T-helper 9 cell (primary cell): ENCODE measurements around the gene ADGRF1.
"Not testable (repeated sequence)": the region's sequence is repeated elsewhere in the genome, so short reads cannot be mapped to it uniquely, and the experiment has no call there.

ENCODE experiments used
- DNase-seq: peaks from one replicate; pipeline ENCODE4 v3.0.0-alpha.2; 2020
- total RNA-seq, 2 donors: gene quantifications; one replicate each; lab custom pipeline; 2026; lab: John Stamatoyannopoulos, UW

ADGRF1 gene
- total RNA-seq, result 0 to 0.07 reads per million in 2 donors

DNA sequence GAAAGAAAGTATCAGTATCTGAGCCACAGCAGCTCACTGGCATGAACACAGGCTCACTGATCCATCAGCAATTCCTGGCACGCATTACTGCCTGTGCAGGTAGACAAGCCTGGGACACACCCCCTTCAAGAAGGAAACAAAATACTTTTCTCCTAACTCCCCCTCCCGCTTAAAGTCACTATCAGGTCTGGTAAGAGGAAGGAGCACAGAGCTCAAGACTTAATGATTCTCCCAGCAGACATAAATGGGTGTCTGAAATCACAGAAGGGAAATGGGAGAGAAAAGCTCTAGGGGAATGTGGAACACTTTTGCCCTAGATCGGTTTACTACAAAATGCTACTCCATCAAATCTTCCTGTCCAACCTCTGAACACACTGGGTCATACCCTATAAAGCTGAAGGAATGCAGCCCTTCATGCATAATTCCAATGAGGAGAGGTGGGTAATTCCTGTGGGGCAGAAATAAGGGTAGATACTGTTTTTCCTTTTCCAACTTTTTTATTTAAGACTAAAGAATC is at the start of gene ADGRF1:
Gene ADGRF1, minus strand, starts transcription at position 58 of the 517 bp plus-strand sequence. CDS start 13,271 bp downstream, outside the sequence.
- DNase-seq, result no peak

DNA sequence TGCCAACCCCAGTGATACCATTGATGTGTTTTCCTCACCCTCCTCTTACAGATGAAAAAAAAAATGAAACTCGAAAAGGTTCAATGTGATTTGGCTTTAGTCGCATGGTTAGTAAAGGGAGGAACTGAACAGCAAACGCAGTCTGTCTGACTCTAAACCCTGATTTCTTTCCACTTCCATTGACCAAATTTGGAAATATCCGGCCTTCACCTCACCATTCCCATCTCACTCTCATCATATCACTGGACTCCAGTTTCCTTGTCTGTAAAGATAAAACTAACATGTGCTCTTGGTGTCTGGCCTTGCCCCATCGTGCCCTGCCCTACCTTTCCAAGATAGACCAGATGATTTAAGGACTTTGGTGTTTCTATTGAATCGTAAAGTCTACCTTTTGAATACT is 48.7 kb upstream of the ADGRF1 start:
- DNase-seq, result no peak

DNA sequence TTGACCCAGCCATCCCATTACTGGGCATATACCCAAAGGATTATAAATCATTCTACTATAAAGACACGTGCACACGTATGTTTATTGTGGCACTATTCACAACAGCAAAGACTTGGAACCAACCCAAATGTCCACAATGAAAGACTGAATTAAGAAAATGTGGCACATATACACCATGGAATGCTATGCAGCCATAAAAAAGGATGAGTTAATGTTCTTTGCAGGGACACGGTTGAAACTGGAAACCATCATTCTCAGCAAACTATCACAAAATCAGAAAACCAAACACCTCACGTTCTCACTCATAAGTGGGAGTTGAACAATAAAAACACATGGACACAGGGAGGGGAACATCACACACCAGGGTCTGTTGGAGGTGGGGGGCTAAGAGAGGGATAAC is 47.3 kb upstream of the ADGRF1 start:
- DNase-seq, result not testable (repeated sequence)

DNA sequence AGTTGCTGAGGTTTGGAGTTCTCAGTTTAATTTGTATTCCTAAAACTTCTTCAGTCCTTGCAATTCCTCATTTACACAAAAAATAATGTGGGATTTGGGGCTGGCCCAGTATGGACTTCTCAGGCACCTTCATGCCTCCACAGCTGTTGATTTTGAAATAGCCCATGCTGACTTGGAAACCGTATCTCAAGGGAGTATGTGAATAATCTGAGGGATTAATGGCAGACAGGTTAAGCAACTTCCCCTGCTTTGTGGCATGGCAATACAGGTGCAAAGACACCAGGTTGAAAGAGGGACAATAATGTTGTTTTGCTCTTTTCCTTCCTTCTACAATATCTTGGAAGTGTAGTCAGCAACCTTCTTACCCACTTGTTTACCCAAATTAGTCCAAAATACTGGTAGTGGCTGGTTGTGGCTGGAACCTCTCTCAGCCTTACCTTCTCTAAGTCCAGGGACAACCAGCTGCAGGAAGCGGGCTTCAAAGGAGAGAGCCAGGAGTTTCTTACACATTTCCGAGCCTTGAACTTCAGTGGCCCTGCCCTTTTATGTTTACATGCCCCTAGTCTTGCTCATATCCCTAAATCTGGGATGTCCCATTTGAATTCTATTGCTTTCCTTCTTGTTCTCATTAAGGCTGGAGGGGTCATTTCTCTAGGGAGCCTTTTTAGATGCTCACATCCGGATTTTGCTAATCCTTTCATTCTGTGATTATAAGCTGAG is 44.1 kb upstream of the ADGRF1 start:
- DNase-seq, result no peak

DNA sequence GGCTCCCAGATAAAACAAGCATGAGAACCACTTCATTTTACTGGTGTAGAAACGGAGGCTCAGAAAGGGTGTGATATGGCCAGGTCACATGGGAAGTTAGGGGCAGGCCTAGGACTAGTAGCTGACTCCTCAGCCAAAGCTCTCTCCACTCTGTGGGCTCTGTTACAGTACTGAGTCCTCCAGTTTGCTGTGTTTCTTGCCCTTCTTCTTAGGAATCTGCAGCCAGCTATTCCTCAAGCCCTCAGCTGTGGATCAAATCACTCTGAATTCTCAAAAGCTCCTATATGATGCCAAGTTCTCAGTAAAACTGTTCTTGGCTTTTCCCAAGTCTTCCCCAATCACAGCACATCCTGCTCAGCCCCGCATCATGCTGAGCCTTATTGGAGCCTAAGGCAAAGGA is 42.5 kb upstream of the ADGRF1 start:
- no peak for DNase-seq

DNA sequence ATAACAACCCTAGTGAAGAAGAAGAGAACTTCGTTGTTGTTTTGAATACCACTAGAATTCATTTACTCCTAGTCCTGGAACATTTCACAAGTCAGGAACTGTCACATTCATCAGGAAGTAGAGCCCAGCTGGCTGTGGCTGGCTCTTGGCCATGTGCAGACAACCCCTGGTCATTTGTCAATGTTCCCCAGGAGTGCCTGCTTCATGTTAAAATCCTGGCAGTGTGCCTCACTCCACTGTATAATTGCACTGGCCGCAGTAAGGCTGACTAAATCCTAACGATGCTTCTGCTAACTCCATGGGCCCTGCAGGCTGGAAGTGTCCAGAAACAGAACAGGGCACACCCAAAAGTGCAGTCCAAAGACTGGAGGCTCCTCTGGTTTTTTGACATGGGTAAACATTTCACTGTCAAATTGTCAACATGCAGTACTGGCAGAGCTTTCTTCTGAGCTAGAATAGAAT is 41.5 kb upstream of the ADGRF1 start:
- DNase-seq, result no peak

DNA sequence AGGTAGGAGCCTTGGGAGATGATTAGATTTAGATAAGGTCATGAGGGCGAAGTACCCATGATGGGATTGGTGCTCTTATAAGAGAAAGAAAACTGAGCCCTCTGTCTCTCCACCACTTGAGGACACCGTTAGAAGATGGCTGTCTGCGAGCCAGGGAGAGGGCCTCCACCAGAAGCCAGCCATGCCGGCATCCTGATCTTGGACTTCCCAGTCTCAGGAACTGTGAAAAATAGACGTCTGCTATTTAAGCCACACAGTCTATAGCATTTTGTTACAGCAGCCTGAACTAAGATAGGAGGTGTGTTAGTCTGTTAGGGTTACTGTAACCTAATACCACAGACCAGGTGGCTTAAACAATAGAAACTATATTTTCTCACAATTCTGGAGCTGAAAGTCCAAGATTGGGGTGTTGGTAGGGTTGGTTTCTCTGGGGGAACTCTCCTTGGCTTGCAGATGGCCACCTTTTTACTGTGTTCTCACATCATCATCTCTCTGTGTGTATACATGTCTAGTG is 38.0 kb upstream of the ADGRF1 start:
- DNase-seq, result no peak

DNA sequence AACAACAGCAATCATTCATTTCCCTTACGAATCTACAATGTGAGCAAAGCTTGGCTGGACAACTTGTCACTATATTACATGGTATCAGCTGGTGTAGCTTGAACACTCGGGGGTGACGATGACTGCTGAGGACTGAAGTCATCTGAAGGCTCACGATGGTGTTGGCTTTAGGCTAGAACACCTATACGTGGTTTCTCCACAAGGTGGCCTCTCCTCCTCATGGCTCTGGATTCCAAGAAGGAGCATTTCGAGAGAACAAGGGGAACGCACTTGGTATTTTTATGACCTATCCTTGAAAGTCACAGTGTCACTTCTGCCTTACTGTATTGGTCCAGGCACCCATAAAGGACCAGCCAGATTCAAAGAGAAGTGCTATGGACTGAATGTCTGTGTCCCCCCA is 37.5 kb upstream of the ADGRF1 start:
- DNase-seq, result no peak

DNA sequence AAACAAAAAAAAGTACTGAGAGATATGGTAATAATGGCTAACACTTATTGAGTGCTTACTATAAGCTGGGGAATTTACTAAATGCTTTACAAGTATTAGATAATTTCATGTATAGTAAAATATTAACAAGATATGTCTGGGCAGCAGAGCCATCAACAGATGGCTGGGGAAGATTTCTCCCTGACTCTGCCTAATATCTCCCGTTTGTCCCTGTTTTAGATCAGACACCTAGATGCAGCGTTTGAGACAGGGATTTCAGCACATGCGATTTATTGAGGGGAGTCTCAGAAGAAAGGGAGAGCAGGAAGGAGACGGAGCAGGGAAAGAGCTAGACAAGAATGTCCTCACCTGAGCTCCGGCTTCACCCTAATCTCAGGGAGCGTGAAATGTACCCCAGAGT is 36.9 kb upstream of the ADGRF1 start:
- no peak for DNase-seq

DNA sequence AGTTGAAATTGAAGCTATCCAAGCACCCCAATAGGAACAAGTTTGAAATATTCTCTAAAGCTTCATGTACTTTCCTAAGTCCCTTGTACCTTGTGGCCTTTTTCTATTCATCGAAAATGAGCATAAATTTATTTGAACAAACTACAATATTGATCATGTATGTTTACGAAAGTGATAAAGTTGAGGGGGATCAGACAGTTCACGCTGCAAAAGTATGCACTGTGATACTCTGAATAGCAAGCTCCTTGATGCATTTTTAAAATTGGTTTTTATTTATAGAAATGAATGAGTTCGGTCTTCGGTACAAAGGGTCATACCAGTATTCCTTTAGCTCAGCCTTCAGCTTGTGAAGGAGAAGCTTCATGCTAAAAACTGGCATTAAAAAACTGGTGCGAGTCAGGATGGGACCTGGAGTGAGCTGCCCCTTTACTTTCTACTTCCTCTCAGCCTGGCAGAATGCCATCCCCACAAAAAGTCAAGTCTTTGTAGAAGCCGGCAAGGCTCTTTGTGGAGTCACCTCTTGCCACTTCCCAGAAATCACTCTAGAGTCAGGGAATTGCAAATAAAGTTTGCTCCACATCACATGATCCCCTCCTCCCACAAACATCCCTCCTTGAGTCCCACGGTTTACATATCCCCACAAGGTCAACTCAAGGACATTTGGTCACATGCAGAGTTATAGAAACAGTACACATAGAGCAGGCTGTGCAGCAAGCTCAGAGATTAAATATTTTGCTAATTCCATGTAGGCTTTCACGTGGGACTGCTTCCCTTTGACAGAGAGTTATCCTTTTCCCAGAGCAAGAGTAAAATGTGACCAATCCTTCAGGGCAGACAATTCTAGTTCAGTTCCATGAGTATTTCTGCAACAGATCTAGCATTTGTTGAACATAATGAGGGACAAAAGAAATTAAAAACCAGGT is 34.6 kb upstream of the ADGRF1 start:
- DNase-seq, result no peak

DNA sequence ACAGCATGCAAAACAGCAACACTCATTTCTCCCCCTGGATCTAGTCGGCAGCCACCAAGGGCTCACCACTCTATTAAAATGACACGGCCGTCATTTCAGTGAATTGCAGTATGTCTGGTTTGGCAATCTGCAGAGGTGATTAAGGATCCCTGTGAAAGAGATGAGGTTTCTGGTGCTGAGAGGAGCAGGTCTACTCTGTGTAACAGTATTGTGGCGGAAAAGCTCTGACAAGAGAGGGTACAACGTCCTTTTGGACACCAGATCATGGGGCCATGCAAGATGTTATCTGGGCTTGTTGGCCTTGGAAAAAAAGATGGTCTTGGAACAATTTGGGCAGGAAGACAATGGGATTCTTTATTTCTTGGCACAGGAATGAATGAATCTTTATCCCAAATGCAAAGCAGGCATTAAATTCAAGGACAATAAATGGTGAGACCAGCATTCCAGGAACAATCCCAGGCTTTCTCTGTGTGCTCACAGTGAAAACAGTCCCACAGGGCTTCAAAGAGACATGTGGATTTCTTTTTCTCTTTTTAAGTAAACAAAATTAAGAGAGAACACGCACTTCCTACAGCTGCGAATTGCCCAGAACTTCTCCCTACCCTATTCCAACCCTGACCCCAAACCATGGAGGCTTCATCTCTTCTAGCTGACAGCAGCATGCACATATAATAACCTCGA is 33.7 kb upstream of the ADGRF1 start:
- no peak for DNase-seq

DNA sequence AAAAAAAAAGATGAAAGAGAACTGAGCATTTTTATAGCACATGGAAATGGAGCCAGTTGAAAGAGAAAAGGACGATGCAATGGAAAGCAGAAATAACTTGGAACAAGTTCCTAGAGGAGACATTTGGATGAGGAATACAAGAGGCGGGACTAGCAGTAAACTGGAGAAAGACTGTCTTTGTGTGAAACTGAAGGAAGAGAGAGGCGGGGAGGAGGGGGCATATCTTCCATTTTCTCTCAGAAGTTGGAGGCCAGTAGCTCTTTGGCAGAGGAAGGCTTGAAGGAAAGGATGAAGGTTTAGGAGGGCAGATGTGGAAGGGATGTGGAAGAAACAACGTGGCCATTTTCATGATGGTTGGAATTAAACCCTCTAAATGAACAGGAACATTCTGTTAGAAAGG is 33.0 kb upstream of the ADGRF1 start:
- DNase-seq, result no peak

DNA sequence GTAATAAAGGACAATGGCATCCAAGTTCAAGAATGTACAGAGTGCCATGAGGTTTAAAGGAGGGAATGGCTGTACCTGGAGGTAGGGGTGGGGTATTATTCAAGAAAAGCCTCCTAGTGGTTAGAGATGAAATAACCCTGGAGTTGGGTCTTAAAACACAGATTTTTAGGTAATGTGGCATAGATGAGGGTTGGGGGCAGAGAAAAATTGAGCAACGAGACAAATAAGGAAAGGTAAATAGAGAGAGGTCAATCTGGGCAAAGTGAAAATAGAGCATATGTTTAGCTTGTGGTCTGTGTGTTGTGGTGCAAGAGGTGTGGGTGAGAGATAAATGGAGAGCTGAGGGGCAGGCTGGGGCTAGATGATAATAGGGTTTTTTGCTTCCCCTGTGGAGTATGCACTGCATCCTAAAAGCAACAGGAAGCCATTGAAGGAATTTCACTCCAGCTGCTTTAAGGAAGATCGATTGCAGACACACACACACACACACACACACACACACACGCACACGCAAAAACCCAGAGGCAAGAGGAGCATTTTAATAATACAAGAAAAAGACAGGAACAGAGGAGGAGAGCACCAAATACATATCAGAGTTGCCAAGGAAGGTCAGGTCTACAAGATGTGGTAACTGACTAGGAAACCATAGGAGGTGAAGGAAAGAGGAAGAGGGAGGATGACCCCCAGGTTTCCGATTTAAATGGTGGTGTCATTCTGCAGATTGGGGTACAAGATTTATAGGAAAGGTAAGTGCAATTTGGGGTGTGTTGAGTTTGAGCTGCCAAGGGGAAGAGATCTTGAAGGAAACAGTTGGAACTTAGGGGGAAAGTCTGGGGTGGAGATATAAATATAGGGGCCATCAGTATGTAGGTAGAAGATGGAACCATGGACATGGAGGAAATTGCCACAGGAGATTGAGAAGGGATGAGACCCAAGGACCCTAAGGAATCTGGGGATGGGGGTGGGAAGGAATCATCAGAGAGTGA is 31.3 kb upstream of the ADGRF1 start:
- DNase-seq, result no peak

DNA sequence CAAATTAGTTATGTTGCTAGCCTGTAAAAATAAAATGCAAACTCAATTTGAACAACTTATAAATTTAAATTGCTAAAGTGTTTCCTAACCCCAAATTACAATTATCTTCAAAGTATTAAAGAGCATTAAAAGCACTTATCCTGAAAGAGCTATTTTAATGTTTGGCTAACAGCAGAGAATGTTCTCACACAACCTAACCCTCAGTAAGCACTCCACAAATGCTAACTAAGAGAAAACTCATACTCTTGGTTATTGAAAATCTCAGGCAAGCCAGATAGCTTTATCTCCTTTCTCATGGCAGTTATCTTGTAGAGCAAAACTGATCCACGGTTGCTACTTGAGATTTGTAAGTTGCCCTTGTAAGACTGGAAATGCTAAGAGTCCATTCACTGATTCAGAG is 30.5 kb upstream of the ADGRF1 start:
- DNase-seq, result no peak

DNA sequence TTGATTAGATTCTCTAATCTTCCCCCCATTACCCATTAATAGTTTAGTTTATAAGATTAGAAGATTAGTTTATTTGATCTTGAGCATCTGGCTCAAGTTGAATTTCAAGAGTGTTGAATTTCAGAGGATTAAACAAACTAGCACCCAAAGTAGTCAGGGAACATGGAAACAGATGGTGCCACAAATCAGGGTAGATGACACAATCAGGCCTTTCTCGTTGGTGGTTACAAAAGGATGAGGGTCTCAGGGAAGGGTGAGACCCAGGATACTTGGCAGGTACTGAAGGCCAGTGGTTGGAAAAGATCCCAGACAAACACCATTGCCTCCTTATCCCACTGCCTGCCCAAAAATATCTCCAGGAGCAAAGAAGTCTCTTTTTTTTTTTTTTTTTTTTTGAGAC is 29.5 kb upstream of the ADGRF1 start:
- no peak for DNase-seq

DNA sequence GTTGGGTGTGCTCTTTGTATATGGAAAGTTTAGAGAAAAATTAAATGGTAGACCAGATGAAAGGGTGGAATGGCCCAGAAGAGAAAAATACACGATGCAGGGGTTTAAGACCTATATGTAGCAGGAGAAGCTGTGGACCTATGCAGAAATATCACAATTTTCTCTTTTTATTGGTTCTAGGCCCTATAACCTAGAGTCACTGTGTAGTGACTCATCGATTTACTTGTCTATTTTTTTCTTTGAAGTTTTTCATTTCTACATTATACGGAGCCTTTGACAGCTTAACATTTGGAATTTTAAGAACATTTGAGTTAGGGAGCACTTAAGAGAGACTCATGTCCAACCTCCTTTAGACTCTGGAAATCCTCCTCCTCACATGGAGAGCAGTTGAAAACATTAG is 28.3 kb upstream of the ADGRF1 start:
- DNase-seq, result no peak

DNA sequence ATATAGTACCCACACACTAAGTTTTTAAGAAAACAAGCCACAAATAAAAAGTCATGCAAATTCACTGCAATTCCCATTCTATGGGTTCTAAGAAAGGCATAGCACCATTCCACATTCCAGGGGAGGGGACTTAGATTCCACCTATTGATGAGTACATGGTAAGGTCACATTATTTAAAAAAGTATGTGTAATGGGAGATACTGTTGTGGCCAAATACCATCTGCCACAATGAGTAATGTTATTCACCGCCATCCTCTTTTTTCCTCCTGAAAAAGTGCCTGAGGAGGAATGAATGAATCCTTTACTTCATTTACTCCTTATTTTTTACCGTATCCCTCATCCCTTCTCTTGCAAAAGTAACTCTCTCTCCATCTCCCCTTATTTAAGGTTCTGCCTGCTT is 27.0 kb upstream of the ADGRF1 start:
- no peak for DNase-seq

DNA sequence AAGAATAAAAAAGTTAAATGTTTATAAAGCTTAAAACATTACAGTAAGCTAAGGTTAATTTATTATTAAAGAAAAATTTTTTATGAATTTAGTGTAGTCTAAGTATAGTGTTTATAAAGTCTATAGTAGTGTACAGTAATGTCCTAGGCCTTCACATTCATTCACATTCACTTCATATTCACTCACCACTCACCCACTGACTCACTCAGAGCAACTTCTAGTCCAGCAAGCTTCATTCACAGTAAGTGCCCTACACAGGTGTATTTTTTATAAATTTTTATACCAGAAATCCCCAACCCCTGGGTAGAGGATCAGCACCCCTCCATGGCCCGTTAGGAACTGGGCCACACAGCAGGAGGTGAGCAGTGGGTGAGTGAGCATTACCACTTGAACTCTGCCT is 24.3 kb upstream of the ADGRF1 start:
- DNase-seq, result no peak

DNA sequence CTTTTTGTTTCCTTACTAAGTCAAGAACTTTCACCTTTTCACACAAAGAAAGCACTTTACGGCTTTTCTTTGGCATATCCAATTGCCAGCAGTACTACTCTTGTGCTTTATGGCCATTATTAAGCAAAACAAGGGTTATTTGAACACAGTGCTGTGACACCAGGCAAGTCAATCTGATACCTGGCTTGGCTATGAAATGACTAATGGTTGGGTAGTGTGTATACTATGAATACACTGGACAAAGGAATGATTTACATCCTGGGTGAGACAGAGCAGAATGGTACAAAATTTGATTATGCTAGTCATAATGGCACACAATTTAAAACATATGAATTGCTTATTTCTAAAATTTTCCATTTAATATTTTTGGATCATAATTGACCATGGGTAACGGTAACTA is 22.1 kb upstream of the ADGRF1 start:
- no peak for DNase-seq

DNA sequence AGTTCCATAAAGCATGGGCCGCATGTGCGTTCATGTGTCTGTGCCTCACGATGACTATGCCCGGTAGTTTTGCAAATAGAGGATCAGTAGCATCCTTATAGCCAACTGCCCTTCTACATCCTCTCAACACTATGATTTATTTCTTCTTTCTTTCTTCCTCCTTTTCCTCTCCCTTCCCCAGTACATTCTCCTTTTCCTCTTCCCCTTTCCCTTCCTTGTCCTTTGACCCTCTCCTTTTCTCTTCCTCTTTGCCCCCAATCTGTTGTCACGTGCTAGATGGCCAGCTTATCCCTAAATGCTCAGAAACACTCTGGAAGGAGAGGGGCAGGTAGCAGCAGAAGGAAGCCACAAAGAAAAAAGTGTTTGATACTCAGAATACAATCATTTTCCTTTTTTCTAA is 20.2 kb upstream of the ADGRF1 start:
- DNase-seq, result no peak
